Activated naive CD4-positive, alpha-beta T cell treated with anti-CD3 and anti-CD28 coated beads, Interleukin-2, amount 50 U/mL, for 24 hours (primary cell): ENCODE results near the gene COL4A6.

Source experiments
- H3K27ac Mint-ChIP-seq: one replicate; pipeline ENCODE4 v1.8.0; 2021; ENCODE audit warnings: mild to moderate bottlenecking, mixed read lengths
- H3K27me3 Mint-ChIP-seq: one replicate; pipeline ENCODE4 v1.8.0; 2021; ENCODE audit warnings: mixed read lengths
- H3K36me3 Mint-ChIP-seq: one replicate; pipeline ENCODE4 v1.8.0; 2021; ENCODE audit warnings: mixed read lengths
- H3K4me1 Mint-ChIP-seq: one replicate; pipeline ENCODE4 v1.8.0; 2021; ENCODE audit warnings: mixed read lengths
- H3K4me3 Mint-ChIP-seq: one replicate; pipeline ENCODE4 v1.8.0; 2021; ENCODE audit warnings: mild to moderate bottlenecking, mixed read lengths
- H3K9me3 Mint-ChIP-seq: one replicate; pipeline ENCODE4 v1.8.0; 2021; ENCODE audit warnings: mixed read lengths

COL4A6 gene

GRCh38 chrX:108313669-108314068, 124.6 kb downstream of the COL4A6 start:
- H3K4me1 Mint-ChIP-seq, result no peaks in the 10 kb centered on the region
- no peak overlapping the region for H3K4me3 Mint-ChIP-seq
- H3K27ac Mint-ChIP-seq, result no peak overlapping the region
- no peaks in the 10 kb centered on the region for H3K36me3 Mint-ChIP-seq
- H3K9me3 Mint-ChIP-seq, result peaks cover 5% of the 10 kb centered on the region
- peaks cover 2% of the 10 kb centered on the region for H3K27me3 Mint-ChIP-seq

GRCh38 chrX:108312957-108313356, 125.3 kb downstream of the COL4A6 start:
- no peak overlapping the region for H3K27ac Mint-ChIP-seq
- no peaks in the 10 kb centered on the region for H3K36me3 Mint-ChIP-seq

GRCh38 chrX:108312011-108312410, 126.2 kb downstream of the COL4A6 start:
- Mint-ChIP-seq H3K4me1 (no peaks in the 10 kb centered on the region), H3K27me3 (peaks cover 2% of the 10 kb centered on the region), H3K36me3 (no peaks in the 10 kb centered on the region), H3K4me3 (no peak overlapping the region), H3K9me3 (peaks cover 4% of the 10 kb centered on the region), H3K27ac (no peak overlapping the region)

More at GRCh38 chrX:108312957-108313356, 125.3 kb downstream of the COL4A6 start:
- Mint-ChIP-seq H3K9me3 (peaks cover 5% of the 10 kb centered on the region), H3K27me3 (peaks cover 2% of the 10 kb centered on the region), H3K4me3 (no peak overlapping the region), H3K4me1 (no peaks in the 10 kb centered on the region)

GRCh38 chrX:108310506-108310905, 127.7 kb downstream of the COL4A6 start:
- no peak overlapping the region for H3K27ac Mint-ChIP-seq
- H3K27me3 Mint-ChIP-seq, result peaks cover 2% of the 10 kb centered on the region
- no peak overlapping the region for H3K4me3 Mint-ChIP-seq
- no peaks in the 10 kb centered on the region for H3K9me3 Mint-ChIP-seq
- no peaks in the 10 kb centered on the region for H3K36me3 Mint-ChIP-seq
- H3K4me1 Mint-ChIP-seq, result no peaks in the 10 kb centered on the region

GRCh38 chrX:108309144-108309543, 129.1 kb downstream of the COL4A6 start:
- H3K27me3 Mint-ChIP-seq, result peaks cover 2% of the 10 kb centered on the region
- no peak overlapping the region for H3K27ac Mint-ChIP-seq
- no peaks in the 10 kb centered on the region for H3K36me3 Mint-ChIP-seq
- H3K4me1 Mint-ChIP-seq, result no peaks in the 10 kb centered on the region
- H3K9me3 Mint-ChIP-seq, result no peaks in the 10 kb centered on the region
- H3K4me3 Mint-ChIP-seq, result no peak overlapping the region

- Mint-ChIP-seq H3K27me3 (no peaks in the 10 kb centered on the region), H3K9me3 (no peaks in the 10 kb centered on the region), H3K36me3 (no peaks in the 10 kb centered on the region), H3K27ac (no peak overlapping the region), H3K4me3 (no peak overlapping the region), H3K4me1 (no peaks in the 10 kb centered on the region)
Observed at GRCh38 chrX:108307132-108308085, 130.8 kb downstream of the COL4A6 start.

- H3K27ac Mint-ChIP-seq, result no peak overlapping the region
- no peaks in the 10 kb centered on the region for H3K36me3 Mint-ChIP-seq
- H3K27me3 Mint-ChIP-seq, result no peaks in the 10 kb centered on the region
- H3K4me3 Mint-ChIP-seq, result no peak overlapping the region
- no peaks in the 10 kb centered on the region for H3K4me1 Mint-ChIP-seq
- no peaks in the 10 kb centered on the region for H3K9me3 Mint-ChIP-seq
Observed at GRCh38 chrX:108306086-108306485, 132.1 kb downstream of the COL4A6 start.

- H3K4me1 Mint-ChIP-seq, result no peaks in the 10 kb centered on the region
- H3K9me3 Mint-ChIP-seq, result no peaks in the 10 kb centered on the region
- H3K27me3 Mint-ChIP-seq, result no peaks in the 10 kb centered on the region
- no peak overlapping the region for H3K27ac Mint-ChIP-seq
- no peaks in the 10 kb centered on the region for H3K36me3 Mint-ChIP-seq
- H3K4me3 Mint-ChIP-seq, result no peak overlapping the region
Observed at GRCh38 chrX:108304757-108305156, 133.5 kb downstream of the COL4A6 start.

- no peak overlapping the region for H3K4me3 Mint-ChIP-seq
- no peaks in the 10 kb centered on the region for H3K36me3 Mint-ChIP-seq
- no peaks in the 10 kb centered on the region for H3K9me3 Mint-ChIP-seq
- no peak overlapping the region for H3K27ac Mint-ChIP-seq
- no peaks in the 10 kb centered on the region for H3K27me3 Mint-ChIP-seq
- no peaks in the 10 kb centered on the region for H3K4me1 Mint-ChIP-seq
Observed at GRCh38 chrX:108304210-108304609, 134.0 kb downstream of the COL4A6 start.

- no peaks in the 10 kb centered on the region for H3K27me3 Mint-ChIP-seq
- H3K27ac Mint-ChIP-seq, result no peak overlapping the region
- no peak overlapping the region for H3K4me3 Mint-ChIP-seq
- no peaks in the 10 kb centered on the region for H3K9me3 Mint-ChIP-seq
- H3K4me1 Mint-ChIP-seq, result no peaks in the 10 kb centered on the region
- H3K36me3 Mint-ChIP-seq, result no peaks in the 10 kb centered on the region
Observed at GRCh38 chrX:108303682-108304081, 134.5 kb downstream of the COL4A6 start.

GRCh38 chrX:108299704-108300103, 138.5 kb downstream of the COL4A6 start:
- H3K4me1 Mint-ChIP-seq, result no peaks in the 10 kb centered on the region
- H3K4me3 Mint-ChIP-seq, result no peak overlapping the region
- no peaks in the 10 kb centered on the region for H3K9me3 Mint-ChIP-seq
- no peaks in the 10 kb centered on the region for H3K36me3 Mint-ChIP-seq
- no peaks in the 10 kb centered on the region for H3K27me3 Mint-ChIP-seq
- no peak overlapping the region for H3K27ac Mint-ChIP-seq

- H3K27ac Mint-ChIP-seq, result no peak overlapping the region
- H3K4me3 Mint-ChIP-seq, result no peak overlapping the region
- H3K9me3 Mint-ChIP-seq, result no peaks in the 10 kb centered on the region
- H3K36me3 Mint-ChIP-seq, result no peaks in the 10 kb centered on the region
- H3K4me1 Mint-ChIP-seq, result no peaks in the 10 kb centered on the region
- H3K27me3 Mint-ChIP-seq, result no peaks in the 10 kb centered on the region
Observed at GRCh38 chrX:108299101-108299591, 139.1 kb downstream of the COL4A6 start.

GRCh38 chrX:108298165-108298602, 140.0 kb downstream of the COL4A6 start:
- Mint-ChIP-seq H3K4me1 (no peaks in the 10 kb centered on the region), H3K27ac (no peak overlapping the region), H3K4me3 (no peak overlapping the region), H3K36me3 (no peaks in the 10 kb centered on the region), H3K9me3 (no peaks in the 10 kb centered on the region), H3K27me3 (no peaks in the 10 kb centered on the region)

- H3K4me1 Mint-ChIP-seq, result no peaks in the 10 kb centered on the region
- H3K27me3 Mint-ChIP-seq, result no peaks in the 10 kb centered on the region
- H3K9me3 Mint-ChIP-seq, result no peaks in the 10 kb centered on the region
- H3K27ac Mint-ChIP-seq, result no peak overlapping the region
- no peaks in the 10 kb centered on the region for H3K36me3 Mint-ChIP-seq
- no peak overlapping the region for H3K4me3 Mint-ChIP-seq
Observed at GRCh38 chrX:108297290-108297689, 140.9 kb downstream of the COL4A6 start.

GRCh38 chrX:108292053-108292452, 146.2 kb downstream of the COL4A6 start:
- no peak overlapping the region for H3K27ac Mint-ChIP-seq
- no peaks in the 10 kb centered on the region for H3K4me1 Mint-ChIP-seq
- H3K9me3 Mint-ChIP-seq, result no peaks in the 10 kb centered on the region
- H3K4me3 Mint-ChIP-seq, result no peak overlapping the region
- no peaks in the 10 kb centered on the region for H3K36me3 Mint-ChIP-seq
- H3K27me3 Mint-ChIP-seq, result peaks cover 2% of the 10 kb centered on the region

GRCh38 chrX:108285918-108286317, 152.3 kb downstream of the COL4A6 start:
- no peak overlapping the region for H3K4me3 Mint-ChIP-seq
- no peaks in the 10 kb centered on the region for H3K36me3 Mint-ChIP-seq
- H3K27me3 Mint-ChIP-seq, result peaks cover 2% of the 10 kb centered on the region
- no peak overlapping the region for H3K27ac Mint-ChIP-seq
- no peaks in the 10 kb centered on the region for H3K9me3 Mint-ChIP-seq
- H3K4me1 Mint-ChIP-seq, result no peaks in the 10 kb centered on the region
